GM19025 (cell line): Measurements from ENCODE around the gene ORMDL1.
"Not testable (repeated sequence)": the region's sequence is repeated elsewhere in the genome, so short reads cannot be mapped to it uniquely, and the experiment has no call there.

Source experiments
- ATAC-seq: cut with Tn5 transposase; IDR thresholded peaks from one replicate; pipeline ENCODE4 v1.9.1; 2021; ENCODE audit warnings: mild to moderate bottlenecking, low read depth, moderate library complexity; ENCODE audit not compliant: unreplicated experiment

ORMDL1 gene

DNA sequence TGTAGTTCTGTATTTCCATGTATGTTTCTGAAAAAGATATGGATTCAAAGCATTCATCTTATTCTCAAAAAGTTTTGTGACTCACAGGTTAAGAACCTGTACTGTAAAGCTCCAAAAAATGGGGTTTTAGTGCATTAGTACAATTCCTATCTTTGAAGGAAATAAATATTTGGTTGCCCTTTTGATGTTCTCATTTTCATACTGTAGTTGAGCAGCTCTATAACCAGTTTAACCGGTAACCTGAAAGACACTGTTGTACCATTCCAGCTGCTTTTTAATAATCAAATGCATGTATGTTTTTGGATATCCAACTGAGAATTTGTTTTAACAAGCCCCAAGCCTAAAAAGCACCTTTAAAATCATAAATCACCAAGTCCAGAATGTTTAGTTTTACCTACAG lies 11.9 kb downstream of the ORMDL1 start:
- ATAC-seq: no peak

DNA sequence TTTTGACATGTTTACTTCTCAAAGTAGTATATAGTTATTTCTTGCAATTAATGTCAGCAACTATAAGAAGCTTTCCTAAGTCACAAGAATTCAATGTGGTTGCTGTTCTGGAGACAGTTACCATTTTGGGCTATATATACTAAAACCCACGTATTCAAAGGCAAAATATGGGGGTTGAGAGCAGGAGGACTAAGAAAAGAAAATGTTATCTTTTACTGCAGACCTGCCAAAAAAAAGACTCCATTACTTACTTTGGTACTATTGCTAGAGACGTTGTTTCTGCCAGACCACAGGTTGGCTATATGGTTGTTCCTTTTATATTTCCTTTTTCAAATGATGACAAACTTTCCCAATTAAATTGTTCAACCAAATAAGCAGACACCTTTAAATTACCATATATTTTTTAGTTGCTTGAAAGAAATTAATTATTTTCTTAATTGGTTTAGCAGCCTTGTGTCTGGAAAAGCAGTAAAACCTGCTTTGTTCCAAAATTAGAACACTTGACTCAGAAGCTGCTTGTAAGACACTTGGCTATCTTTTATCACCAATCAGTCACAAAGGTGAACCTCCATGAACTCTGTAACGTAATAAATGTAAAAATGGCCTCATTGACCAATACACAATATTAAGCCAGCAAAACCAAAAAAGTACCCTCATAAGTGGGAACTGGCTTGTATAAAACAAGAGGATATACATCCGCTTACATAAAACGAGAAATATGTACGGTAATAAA lies 13.4 kb downstream of the ORMDL1 start:
- no peak for ATAC-seq

DNA sequence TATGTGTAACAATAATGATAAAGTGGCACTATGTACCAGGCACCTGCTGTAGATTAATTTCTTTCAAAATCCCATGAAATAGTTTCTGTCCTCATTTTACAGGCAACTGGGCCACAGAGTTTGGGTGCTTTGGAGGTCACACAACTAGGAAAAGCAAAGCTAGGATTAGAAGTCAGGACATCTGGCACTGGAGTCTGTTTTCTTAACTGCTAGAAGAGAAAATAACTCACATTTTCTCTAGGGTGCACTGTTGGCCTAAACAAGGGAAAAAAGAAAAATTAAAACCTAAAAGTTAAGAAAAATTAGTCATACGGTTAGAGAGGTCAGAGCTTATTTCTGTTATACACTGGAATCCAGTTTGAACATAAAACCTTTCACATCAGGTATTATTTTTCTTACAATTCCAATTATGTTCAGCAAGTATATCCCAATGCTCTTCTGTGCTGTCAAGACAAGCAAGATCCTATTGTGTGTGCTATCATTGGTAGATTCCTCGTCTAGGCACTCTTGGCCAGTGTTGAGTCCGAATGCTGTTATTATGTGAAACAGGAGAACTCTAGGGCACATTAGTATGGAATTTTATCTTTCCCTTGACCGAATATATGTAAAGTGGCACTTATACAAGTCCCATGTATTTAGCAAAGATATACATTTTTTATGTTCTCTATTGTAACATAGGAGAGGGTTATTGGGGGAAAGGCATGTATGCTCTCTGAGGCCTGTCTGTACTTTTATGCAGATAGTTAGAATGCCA lies 20.1 kb downstream of the ORMDL1 start:
- ATAC-seq: no peak

DNA sequence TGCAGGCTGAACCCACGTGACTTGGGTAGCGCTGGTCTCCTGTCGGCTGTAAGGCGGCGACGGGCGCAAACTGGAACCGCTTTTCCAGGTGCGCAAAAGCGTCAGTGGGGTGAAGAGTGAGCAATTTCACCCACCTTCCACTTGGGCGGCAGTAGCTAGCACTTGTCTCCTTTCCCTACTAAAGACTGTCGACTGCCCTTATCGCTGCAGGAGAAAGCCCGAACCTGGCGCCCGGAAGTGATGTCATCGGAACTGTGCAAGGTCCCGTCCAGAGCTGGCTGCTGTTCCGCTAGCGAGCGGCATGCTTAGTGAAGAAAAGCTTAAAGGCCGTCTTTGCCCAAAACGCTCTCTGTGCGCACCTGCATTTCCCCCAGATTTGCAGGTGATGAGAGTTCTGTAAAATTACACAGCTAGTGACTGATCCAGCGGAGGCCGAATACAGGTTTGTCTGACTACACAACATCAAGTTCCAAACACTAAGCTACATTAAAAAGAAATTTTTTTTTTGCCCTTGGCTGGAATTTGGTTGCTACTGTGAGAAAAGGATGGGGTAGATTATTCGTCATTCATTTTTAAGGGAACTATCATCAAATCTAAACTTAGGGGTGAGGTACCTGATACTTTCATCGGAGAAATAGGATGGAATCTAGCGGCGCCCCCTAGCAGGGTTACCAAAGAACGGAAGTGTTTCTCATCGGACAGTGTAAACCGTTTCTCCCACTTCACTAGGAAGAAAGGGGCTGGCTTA lies 21.4 kb downstream of the ORMDL1 start, which contains the start of gene OSGEPL1:
OSGEPL1 (minus strand) TSS at position 242 of the 748 bp plus-strand sequence. CDS start 1,152 bp downstream, outside the sequence.
- ATAC-seq: peak; percentile 94

DNA sequence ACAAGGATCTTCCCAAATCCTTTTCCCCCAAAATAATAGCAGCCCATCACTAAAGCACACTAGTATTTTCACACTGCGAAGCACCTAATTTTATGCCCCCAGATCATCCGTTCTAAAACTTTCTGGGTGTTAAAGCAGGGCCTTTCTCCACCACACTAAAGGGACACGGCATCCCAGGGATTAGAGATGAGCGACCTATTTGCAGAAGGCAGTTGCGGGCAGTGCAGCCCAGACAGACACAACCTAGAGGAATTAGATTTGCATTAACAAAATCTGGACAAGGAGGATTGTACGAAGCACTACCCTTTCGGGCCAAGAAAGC lies 21.9 kb downstream of the ORMDL1 start:
- ATAC-seq: no peak

DNA sequence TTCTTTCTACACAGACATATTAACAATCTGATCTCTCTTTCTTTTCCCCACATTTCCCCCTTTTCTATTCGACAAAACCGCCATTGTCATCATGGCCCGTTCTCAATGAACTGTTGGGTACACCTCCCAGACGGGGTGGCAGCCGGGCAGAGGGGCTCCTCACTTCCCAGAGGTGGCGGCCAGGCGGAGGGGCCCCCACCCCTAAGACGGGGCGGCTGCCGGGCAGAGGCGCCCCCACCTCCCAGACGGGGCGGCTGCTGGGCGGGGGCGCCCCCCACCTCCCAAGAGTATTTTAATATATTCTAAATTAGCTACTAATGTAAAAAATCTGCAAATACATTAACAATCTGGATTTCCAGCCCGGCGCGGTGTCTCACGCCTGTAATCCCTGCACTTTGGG lies 24.0 kb downstream of the ORMDL1 start:
- ATAC-seq: not testable (repeated sequence)

DNA sequence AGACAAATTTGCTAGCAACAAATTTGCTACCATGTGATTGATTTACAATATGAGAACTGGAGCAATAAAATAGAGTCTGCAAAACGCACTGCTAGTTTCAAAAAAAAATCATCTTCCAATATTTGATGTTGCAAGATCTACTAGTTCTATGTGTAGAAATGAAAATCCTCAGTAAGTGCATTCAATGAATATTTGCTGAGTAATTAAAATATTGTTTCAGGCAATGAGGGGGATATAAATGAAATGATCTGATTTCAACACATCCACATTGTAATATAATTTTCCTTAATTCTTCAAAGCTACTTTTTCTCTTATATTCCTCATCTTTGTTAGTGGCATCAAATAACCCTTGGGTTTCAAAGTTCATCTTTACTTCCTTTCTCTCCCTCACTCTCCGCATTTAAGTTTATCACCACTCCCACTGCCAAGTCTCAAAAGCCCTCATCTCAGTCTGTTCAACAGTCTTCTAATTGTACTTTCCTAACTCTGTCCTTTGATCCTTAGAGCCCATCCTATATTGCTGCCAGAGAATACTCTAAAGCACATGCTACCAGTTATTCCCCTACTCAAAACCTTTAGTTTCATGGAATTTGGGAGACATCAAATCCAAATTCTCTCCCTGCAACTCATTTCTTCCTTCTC lies 27.7 kb downstream of the ORMDL1 start:
- ATAC-seq: no peak

DNA sequence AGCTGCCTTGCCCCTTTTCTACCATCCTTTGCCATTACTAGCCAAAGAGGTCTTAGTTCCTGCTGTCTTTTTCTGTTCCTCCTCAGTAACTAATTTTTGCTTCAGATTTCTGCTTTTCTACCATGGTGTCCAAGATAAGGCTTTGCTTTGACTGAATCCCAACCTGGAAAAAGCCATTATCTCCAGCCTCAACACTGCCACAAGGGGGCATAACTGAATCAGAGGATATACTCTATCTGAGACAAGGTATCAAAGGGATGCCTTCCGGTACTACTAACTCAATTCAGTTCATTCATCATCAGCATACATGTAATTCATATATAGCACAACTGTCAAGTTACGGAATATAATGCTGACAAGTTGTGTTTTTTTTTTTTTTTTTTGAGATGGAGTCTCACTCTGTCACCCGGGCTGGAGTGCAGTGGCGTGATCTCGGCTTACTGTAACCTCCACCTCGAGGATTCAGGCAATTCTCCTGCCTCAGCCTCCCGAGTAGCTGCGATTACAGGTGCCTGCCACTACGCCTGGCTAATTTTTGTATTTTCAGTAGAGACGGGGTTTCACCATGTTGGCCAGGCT lies 33.0 kb downstream of the ORMDL1 start:
- ATAC-seq: no peak

DNA sequence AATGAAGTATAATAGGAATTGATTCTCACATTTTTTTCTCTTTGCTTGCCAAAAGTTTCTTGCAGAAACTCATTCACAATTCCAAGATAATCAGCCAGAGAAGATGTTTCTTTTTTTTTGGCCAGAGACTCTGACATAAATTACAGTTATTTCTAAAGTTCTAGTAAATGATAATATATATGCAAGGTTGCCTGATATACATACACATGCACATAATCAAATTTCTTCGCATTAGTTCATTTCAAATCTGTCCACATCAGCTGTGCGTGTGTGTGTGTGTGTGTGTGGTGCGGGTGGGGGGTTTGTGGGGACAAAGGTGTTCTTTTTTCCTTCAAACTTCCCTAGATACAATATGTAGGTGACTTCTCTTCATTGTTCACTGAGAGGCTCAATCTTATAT lies 54.7 kb downstream of the ORMDL1 start:
- ATAC-seq: no peak

DNA sequence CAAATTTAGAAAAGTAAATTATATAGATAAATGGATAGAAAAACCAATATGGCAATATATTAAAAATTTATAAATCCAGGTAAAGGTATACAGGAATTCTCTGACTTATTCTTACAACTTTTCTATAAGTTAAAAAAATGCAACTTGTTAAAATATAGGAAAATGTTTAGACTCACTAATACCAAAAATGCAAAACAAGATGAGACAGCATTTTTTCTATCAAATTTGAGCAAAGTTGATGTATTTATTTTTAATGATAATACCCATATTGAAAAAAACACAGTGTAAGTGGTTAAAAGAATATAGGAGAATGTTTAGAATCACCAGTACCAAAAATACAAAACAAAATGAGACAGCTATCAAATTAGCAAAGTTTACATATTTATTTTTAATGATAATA lies 57.3 kb downstream of the ORMDL1 start:
- no peak for ATAC-seq

DNA sequence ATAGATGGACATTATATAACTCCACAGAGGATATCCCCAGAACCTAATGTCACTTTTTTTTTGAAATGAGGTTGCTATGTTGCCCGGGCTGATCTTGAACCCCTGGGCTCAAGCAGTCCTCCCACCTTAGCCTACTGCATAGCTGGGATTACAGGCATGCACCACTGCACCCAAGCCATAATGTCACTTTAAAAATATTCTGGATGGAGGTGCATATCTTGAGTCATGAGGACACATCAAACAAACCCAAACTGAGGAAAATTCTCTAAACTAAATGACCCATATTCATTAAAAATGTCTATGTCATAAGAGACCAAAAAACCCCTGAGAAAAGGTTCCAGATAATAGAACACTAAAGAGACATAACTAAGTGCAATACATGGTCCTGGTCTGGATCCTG lies 57.9 kb downstream of the ORMDL1 start:
- ATAC-seq: no peak

DNA sequence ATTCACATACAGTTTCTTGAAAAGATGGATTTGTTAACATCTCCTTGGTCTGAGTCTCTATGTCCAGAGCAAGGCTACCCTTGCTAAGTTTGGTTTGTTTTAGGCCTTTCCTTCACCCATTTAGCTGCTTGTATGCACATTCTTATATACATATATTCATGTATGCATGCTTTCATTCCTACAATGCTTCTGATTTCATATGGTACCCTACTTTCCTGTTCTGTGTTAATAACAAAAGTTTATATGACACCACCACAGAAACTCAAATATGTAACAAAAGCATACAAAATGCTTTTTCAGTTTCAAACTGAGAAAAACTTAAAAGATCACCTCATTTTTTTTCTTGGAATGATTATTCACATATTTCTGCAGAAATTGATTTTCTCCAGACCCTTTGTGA lies 60.9 kb downstream of the ORMDL1 start:
- no peak for ATAC-seq
